GM18505 (cell line): ENCODE data around the gene LRMDA.

Experiments used
- ATAC-seq: cut with Tn5 transposase; IDR thresholded peaks from one replicate; pipeline ENCODE4 v1.9.1; 2021; ENCODE audit not compliant: unreplicated experiment
- POLR2A ChIP-seq: IDR thresholded peaks from 4 replicates; pipeline ENCODE4 v1.6.1; 2011; ENCODE audit warnings: borderline replicate concordance; ENCODE audit not compliant: insufficient read depth, insufficient read length; ENCODE audit errors: extremely low read depth

Gene LRMDA

GRCh38 chr10:75565286-75566251 lies 134.1 kb downstream of the LRMDA start:
- no peak for TF ChIP-seq POLR2A
- ATAC-seq: no peak

- no peak for TF ChIP-seq POLR2A
- ATAC-seq: no peak
Observed at GRCh38 chr10:75568450-75569130, 137.2 kb downstream of the LRMDA start.

GRCh38 chr10:75569506-75569905 lies 138.1 kb downstream of the LRMDA start:
- no peak for TF ChIP-seq POLR2A
- ATAC-seq: no peak

GRCh38 chr10:75572478-75572877 lies 141.1 kb downstream of the LRMDA start:
- ATAC-seq: no peak

GRCh38 chr10:75575940-75576339 lies 144.5 kb downstream of the LRMDA start:
- no peak for TF ChIP-seq POLR2A
- no peak for ATAC-seq

More at GRCh38 chr10:75572478-75572877, 141.1 kb downstream of the LRMDA start:
- TF ChIP-seq POLR2A: no peak

- ATAC-seq: no peak
- no peak for TF ChIP-seq POLR2A
Observed at GRCh38 chr10:75582102-75582501, 150.7 kb downstream of the LRMDA start.

GRCh38 chr10:75585294-75585693 lies 153.9 kb downstream of the LRMDA start:
- no peak for ATAC-seq
- no peak for TF ChIP-seq POLR2A

- ATAC-seq: no peak
- TF ChIP-seq POLR2A: no peak
Observed at GRCh38 chr10:75586814-75587213, 155.4 kb downstream of the LRMDA start.

GRCh38 chr10:75588031-75588430 lies 156.6 kb downstream of the LRMDA start:
- TF ChIP-seq POLR2A: no peak
- no peak for ATAC-seq

- TF ChIP-seq POLR2A: no peak
- ATAC-seq: no peak
Observed at GRCh38 chr10:75589895-75590654, 158.7 kb downstream of the LRMDA start.

GRCh38 chr10:75592151-75592787 lies 160.8 kb downstream of the LRMDA start:
- no peak for ATAC-seq
- no peak for TF ChIP-seq POLR2A

GRCh38 chr10:75592791-75593643 lies 161.6 kb downstream of the LRMDA start:
- no peak for ATAC-seq
- TF ChIP-seq POLR2A: no peak

- ATAC-seq: no peak
- TF ChIP-seq POLR2A: no peak
Observed at GRCh38 chr10:75593692-75594556, 162.5 kb downstream of the LRMDA start.
